IPS-NIHi11 (cell line): ENCODE measurements around the gene CCDC192.
A peak's percentile ranks its signal among the peaks of the same experiment; 100 is the strongest.
"Not testable (repeated sequence)": the region's sequence is repeated elsewhere in the genome, so short reads cannot be mapped to it uniquely, and the experiment has no call there.

Experiments used
- DNase-seq: peaks from one replicate; pipeline ENCODE4 v3.0.0; 2012; ENCODE audit warnings: mixed read lengths, low spot score

CCDC192 gene

DNA sequence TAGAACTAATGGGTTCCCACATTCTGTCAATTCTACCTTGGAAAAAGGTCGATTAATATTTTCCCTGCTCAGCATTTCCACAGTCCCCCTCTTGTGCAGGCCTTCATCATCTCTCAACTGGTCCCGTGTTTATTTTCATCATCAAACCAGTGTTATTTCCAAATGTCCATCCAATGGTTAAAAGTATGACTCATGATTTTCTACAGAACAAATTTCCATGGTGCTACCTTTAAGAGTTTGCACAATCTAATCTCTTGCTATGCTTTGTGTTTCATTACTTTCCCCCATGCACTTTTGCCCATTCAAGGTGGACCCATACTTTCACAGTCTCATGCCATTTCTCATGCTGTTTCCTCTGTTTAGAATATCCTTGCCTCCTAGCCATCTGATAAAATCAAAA, 143.7 kb downstream of the CCDC192 start:
- DNase-seq, result no peak

DNA sequence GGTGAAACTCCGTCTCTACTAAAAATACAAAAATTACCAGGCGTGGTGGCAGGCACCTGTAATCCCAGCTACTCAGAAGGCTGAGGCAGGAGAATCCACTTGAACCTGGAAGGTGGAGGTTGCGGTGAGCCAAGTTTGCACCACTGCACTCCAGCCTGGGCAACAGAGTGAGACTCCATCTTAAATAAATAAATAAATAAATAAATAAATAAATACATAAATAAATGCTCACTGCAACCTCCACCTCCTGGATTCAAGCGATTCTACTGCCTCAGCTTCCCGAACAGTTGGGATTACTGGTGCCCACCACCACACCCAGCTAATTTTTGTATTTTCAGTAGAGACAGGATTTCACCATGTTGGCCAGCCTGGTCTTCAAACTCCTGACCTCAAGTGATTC, 144.4 kb downstream of the CCDC192 start:
- DNase-seq, result not testable (repeated sequence)

DNA sequence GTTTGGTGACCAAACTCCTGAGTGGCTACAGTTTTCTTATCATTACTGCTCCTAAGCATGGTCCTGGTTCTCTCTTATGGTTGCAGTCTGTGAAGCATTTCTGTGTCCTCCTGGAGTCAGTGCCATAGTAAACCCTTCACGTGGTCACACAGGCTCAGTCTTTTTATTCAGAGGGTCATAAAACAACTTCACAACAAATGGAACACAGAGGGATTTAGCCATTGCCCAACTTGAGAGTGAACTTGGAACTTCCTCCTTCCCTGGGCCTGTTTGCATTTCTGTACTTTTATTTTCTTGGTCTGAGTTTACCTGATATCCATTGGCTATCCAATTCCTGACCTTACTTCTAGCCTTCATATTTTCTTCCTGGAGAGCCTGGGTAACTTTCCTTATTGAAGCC, 144.9 kb downstream of the CCDC192 start:
- DNase-seq, result no peak

DNA sequence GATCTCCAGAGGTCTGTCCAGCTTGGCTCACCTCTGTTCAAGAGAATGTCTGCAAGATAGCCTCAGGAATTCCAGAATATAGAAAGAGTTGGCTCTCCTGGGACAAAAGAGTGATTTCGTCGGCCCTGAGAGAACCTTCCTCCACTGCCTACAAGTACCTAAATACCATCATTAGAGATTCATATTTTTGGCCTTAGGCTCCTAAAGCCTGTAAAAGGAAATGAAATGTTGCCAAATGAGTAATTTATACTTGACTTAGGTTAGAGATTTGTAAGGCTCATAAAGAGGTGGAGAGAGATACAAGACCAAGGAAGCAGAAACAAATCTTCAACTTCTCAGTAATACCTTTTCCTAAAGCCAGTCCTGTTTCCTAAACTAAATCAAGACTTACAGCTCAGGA, 146.2 kb downstream of the CCDC192 start:
- no peak for DNase-seq

DNA sequence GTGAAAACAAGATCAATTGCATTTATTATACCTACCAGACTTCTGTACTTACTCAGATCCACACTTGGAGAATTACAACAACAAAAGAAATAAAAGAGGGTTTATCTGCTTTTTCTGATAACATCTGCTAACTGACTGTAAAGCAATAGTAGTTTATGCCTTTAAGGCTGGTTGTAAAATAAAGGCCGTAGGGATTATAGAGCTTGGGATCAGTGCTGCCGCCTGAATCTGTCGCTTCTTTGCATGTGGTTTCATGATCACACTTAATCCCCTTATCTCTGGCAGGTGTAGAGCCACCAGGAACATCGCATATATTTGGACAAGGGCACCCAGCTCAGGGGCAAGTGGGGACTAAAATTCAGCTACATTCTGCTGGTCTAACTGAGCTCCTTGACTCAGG, 146.7 kb downstream of the CCDC192 start:
- DNase-seq, result no peak

DNA sequence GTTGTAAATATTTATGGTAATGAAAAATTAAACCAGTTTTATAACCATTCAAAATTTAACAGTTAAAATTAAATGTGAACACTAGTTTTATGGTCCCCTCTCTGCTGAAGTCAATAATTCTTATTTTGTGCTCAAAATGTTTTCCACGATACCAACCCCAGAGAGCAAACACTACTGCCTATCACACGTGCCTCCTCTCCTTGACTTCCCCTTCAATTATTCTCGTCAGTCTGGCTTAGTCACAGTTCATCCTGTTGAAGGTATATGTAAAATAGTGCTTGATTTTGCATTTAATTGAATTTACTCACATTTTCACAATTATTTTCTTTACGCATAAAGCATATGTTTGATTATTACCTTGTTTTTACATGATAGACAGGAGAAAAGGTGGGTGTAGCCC, 148.8 kb downstream of the CCDC192 start:
- no peak for DNase-seq

DNA sequence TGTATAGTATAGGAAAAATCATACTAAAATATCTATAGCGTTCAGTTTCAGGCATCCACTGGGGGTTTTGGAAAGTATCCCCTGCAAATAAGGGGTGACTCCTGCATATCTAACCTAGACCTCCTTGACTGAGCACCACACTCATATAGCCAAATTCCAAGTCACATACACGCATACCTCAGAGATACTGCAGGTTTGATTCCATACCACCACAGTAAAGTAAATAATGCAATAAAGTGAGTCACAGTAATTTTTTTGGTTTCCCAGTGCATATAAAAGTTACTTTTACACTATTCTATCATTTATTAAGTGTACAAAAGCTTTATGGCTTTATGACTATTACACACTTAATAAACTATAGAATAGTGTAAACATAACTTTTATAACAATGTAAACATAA, 151.3 kb downstream of the CCDC192 start:
- DNase-seq, result no peak

DNA sequence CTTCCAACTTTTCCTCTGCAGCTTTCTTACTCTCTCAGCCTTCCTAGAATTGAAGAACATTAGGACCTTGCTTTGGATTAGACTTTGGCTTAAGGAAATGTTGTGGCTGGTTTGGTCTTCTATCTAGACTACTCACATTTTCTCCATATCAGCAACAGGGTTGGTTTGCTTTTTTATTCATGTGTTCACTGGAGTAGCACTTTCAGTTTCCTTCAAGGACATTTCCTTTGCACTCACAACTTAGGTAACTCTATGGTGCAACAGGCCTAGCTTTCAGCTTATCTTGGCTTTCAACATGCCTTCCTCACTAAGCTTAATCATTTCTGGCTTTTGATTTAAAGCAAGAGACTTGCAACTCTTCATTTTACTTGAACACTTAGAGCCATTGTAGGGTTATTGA, 153.1 kb downstream of the CCDC192 start:
- no peak for DNase-seq

DNA sequence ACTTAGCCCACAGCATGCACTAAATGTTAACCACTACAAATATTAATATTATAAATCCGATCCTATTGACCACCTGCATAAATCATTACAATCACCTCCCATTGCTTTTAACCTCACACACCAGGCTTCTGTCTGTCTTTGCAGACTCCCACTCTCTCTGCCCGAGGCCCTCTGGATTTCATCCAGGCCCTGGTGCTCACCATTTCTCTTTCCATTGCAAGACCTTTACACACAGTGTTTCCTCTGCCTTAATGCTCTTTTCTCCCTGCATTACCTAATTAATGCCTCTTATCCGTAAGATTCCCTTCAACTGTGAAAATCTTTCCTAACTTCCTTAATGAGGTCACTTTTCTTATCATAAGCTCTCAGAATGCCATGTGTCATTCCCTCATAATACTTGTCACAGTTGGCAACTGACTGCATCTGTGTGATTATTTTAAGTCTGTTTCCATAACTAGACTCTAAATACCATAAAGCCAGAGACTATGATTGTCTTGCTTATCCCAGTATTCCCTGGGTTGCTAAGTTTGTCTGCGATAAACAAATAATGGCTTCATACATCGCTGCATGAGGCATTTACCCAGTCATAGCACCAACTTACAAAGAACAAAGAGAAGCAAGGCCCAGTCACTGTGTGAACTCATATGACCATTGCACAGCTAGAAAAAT, 155.1 kb downstream of the CCDC192 start:
- DNase-seq, result no peak

DNA sequence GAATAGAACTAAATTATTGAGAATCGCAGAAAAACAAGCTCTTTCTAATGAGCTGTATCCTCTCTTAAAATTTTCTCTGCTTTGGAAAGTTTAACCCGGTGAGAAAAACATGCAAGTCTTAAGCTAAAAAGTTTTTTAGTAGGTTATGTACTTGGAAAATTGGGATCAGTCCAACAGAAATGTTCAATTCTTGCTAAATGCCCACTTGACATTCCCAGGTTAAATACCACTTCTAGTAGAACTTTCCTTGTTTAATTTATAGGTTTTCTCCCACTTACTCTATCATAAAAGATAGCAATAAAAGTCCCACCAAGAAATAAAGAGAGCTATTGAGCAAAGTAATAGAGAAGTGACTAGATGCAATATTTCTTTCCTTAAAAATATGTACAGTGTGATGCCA, 157.1 kb downstream of the CCDC192 start:
- DNase-seq, result no peak

DNA sequence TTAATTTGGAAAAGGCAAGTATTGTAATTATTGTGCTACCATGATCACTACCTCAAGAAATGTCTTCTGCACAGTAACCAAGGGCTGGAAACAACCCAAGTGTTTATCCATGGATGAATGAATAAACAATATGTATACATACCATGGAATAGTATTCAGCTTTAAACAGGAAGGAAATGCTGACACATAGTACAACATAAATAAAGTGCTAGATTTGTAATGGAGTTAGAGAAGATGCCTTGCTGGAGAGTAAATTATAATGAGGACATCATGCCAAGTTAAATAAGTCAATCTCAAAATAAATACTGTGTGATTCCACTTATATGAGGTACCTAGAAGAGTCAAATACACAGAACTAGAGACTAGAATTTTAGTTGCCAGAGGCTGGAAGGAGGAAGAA, 160.0 kb downstream of the CCDC192 start:
- DNase-seq, result no peak

DNA sequence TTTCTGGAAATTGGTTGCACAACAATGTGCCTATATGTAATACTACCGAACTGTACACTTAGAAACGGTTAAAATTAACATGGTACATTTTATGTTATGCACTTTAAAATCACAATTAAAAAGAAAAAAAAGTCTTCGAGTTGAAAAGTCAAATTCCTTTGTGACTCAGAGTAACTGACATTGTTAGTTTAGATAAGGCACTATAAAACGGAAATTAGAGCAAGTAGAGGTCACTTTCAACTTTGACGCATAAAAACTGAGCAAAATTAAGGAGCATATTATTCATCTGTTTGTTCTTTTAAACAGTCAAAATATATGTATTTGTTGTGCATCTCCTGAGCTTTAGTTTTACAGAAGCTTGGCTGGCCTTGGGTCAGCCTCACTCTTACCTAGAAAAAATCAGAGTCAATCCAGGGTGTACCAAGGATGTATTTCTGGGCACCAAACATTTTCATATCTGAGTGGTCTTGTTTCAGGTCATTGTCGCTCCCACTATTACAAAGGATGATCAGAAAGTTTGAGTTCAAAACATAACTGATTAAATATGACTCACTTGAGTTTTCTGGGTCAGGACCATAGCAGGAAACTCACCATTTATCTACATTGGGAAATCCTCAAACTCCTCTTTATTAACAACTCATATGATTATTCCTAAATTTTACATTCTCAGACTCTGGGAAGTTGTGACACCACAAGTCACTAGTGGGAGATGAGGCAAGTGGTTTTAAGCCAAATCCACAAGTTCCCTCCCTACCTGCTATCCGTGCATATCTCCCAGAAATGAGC, 160.6 kb downstream of the CCDC192 start:
- no peak for DNase-seq

DNA sequence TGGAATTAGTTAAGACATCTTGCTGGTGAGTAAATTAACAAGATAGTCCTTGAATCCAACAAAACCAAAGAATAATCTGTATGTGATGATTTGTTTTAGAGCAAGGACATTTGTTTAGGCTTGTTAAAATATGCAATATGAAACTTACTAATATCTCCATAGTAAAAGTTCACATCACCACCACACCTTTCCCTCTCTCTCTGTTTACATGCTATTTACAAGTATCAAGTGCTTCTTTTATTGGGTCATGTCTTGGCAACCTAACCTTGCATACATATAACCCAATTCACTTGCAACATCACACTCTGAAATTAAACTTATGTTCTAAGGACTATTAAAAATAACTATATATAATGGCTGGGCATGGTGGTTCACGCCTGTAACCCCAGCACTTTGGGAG, 161.3 kb downstream of the CCDC192 start:
- DNase-seq, result no peak

DNA sequence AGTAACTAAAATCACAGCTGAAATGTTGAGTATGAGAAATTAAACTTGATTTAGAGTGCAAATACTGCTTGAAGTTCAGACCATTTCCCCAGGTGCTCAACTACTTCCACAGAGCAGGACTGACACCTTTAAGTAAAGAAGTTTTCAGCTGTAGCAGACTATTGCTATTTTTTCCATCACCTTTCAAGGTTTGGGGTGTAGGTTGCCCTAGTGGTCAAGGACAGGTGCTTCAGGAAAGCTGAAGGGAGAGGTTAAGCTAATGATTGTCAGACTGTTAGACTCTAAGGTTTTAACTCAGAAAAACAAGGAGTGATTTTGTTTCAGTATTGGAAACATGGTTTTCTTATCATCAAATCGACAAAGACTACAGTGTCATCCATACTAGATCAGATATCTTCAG, 162.1 kb downstream of the CCDC192 start:
- DNase-seq, result peak; percentile 21

DNA sequence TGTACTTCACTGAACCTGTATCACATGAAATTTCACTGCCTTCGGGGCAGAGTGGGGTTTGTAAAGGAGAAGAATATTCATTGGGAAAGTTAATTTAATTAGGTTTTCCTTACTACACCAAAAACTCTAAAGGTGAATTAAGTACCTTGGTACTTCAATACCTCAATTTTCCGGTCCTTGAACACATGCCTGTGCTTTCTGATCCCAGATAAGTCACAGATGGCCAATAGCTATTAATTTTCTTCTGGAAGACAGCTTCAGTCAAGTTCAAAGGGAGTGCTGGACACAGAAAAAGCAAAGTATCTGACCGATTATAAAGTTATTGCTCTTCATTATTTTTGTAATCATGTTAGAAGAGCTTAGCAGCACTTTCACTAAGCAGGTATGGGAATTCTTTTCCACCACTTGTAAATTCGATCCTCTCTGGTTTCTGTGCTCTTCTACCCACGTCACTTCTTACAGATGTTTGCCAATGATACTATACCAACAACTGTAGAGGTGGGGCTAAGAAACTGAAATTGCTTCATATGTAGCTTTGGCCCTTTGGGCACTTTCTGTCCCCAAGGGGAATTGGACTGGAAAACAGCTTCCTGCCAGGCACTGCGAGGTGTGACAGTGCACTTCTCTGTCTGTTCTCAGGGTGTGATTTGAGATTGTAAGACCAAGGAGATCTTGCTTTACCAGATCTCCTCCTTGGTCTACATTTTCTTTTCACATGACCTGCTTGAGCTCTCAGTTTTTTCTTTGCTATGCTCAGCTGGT, 164.0 kb downstream of the CCDC192 start:
- no peak for DNase-seq

DNA sequence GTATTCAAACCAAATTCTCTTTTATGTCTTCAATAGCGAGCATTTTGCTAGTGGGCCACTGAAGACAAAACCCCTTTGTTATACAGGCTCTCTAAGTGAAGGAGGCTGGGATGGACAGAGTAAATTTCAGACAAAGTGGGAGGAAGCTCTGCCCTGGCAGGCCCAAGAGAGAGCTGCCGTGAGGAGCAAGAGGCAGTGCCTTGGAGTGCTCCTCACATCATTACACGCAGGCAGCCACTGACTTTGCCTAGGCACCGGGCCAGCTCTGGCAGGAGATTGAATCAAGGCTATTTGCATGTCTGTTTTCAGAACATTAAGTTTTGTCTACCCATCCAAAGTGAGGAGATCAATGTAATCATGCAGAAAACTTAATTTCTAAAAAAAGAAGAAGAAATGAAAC, 167.7 kb downstream of the CCDC192 start:
- DNase-seq, result no peak

DNA sequence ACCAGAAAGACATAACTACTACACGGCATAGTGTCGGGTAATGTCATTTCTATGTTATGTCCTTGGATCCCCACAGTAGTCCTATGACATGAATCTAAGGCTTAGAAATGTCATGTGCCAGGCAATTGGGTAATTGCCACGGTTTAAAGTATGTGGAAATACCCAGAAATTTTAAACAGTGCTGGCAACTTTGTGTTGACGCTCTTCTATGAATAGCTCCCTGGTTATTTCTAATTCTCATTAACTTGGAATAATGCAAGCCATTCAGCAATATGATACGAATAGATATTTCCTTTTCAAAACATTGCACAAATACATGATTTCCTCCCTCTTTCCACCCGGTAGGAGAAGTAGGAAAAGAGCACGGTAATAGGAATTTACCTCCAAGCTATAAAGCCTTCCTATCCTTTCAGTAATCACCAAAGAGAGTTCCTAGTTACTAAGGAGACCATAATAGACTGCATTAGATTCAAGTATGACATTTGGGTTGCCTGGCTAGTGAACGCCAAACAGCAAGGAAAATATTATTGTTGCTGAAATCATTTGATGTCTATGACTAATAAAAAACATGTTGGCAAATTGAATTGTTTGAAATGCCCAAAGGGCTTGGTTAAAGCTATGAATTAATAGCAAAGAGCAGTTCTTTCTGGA, 168.4 kb downstream of the CCDC192 start:
- DNase-seq, result no peak

DNA sequence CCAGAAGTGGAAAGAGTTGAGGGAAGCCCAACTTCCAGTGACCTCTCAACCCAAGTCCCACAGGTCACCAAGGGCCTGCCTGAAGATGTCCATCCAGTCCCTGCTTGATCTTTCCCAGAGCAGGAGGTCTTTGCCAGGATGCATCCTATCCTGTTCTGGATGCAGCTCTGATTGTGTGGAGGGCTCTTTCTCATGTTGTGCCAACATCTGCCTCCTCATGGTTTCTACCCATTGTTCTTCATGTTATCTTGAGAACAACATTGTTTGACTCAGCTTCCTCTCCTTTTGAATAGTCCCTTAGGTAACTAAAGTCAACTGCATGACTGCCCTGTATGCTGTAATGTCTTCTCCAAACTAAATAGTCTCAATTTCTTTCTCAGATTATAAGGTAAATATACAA, 169.3 kb downstream of the CCDC192 start:
- no peak for DNase-seq

DNA sequence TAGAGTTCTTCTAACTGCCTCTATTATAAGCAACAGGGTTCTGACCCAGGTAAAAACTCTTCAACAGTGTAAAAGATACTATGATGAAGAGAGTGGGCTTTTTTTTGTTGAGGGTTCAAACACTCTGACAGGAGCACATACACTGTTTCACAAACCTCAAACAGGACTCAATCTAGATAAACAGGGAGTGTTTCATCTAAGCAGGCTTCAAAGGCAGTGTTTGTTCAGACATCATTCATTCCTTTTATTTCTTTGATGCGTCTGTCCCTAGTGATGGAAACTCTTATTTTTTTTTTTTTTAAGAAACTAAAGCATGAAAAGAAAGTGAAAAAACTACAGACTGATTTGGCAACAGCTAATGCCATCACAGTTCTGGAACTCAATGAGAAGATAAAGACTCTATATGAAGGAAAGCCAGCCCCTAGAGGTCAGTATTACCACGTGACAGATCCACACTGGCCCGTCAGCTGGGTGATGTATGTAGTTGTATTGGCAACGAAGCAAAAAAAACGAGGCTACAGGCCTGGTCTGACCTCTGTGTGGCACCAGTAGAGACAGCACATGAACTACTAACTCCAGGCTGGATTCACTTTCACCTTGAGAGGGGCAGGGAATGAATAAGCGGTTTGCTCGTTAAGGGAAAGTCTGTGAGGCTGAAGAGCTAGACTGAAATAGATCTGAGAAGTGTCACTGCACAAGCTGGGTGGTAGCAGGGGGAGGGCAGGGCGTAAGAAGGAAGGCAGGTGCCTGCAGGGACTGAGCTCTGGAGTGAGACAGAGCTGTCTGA, 172.2 kb downstream of the CCDC192 start:
- DNase-seq, result peak; percentile 54

DNA sequence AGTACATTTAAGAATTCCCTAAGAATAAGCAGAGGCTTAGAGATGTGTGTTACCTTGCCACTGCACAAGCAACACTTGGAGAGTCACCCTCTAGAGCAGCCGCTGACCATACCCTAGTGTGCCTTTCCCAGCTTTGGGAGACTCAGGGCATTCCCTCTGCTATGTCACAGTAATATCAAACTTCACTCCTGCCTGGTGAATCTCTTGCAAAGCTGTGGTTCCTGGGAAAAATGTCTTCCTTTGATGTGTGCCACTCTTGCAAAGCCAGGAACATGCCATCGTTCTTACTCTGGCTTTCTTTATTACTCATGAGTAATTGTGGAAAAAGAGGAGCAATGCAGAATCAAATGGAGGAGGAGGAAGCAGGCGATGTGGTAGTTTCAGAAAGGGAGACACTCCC, 173.2 kb downstream of the CCDC192 start:
- no peak for DNase-seq

DNA sequence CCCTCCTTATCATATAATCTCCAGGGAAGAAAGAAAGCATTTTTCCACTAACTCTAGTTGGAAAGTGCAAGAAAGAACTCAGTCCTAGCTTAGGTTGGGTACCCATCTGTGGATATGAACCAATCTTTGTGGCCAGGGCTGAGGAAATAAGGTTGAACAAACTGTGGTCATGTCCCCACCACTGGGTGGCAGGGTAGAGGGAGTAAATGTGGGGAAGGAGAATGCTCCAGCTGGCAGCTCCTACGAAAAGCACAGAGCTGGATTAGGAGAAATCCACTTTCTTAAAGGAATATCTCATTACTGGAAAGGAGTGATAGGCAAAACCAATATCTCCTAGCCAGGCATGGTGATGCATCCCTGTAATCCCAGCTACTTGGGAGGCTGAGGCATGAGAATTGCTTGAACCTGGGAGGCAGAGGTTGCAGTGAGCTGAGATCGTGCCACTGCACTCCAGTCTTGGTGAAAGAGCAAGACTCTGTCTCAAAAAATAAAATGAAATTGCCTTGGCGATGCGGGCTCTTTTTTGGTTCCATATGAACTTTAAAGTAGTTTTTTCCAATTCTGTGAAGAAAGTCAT, 175.1 kb downstream of the CCDC192 start:
- DNase-seq, result peak; percentile 50
